Measurements from ENCODE around the gene VCAM1. TPM values are rescaled to one million over a fixed set of nuclear protein-coding genes. Genes with fewer than 3 reads are reported as not detected.
A peak's percentile ranks its signal among the peaks of the same experiment; 100 is the strongest.
"Not testable (repeated sequence)": the region's sequence is repeated elsewhere in the genome, so short reads cannot be mapped to it uniquely, and the experiment has no call there.

The VCAM1 gene
- total RNA-seq, 1 donor from 2014 or later = 37.6 TPM

DNA sequence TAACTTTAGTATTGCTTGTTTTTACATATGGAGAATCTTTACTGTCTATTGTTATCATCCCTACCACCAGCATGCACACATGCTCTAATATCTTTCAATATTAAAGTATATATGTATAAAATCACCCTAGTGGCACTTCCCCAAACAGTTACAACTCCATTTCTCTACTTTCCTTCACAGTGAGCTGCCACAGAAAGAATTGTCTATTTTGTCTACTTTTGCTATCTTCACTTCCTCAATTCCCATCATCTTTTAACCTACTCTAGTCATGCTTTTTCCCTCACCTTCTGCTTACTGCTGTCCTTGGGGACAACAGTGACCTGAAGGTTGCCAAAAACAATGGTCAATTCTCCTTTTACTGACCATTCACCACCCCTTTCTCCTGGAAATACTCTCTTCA is 59.2 kb downstream of the VCAM1 start:
- no peak for DNase-seq (ENCODE audit: low spot score)

DNA sequence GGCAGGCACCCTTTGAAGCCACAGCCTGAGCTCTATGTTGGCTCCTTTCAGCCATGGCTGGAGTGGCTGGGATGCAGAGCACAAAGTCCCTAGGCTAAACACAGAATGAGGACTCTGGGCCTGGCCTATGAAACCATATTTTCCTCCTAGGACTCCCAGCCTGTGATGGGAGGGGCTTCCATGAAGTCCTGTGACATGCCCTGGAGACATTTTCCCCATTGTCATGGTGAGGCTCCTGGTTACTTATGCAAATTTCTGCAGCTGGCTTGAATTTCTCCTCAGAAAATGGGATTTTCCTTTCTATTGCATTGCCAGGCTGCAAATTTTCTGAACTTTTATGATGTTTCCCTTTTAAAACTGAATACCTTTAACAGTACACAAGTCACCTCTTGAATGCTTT is 61.3 kb downstream of the VCAM1 start:
- no peak for DNase-seq (ENCODE audit: low spot score)

GRCh38 chr1:100781728-100782127 is 62.2 kb downstream of the VCAM1 start:
- not testable (repeated sequence) for DNase-seq (ENCODE audit: low spot score)

DNA sequence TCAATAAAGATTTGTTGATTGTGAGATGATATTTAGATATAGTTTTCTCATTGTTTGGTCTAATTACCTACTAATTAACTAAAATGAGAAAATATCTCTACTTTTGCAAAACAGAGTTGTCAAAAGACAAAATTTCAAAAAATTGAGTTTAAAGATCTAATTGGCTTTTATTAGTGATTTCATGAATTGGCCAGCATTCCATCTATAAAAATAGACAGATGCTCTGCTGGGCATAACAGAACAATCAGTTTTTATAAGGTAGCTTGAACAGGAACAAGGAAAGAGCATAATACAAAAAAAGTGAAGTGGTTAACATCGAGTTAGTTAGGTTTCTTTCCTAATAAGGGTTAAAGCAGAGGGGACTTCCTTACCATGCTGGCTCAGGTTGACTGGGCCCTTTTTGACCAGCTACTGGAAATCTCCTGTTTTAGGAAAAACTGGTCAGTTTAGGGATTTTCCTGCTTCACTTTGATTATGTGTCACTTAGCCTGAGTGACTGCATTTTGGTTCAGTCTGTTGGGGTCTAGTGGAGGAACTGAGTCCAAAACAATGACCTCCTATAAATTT is 63.0 kb downstream of the VCAM1 start:
- no peak for DNase-seq (ENCODE audit: low spot score)

DNA sequence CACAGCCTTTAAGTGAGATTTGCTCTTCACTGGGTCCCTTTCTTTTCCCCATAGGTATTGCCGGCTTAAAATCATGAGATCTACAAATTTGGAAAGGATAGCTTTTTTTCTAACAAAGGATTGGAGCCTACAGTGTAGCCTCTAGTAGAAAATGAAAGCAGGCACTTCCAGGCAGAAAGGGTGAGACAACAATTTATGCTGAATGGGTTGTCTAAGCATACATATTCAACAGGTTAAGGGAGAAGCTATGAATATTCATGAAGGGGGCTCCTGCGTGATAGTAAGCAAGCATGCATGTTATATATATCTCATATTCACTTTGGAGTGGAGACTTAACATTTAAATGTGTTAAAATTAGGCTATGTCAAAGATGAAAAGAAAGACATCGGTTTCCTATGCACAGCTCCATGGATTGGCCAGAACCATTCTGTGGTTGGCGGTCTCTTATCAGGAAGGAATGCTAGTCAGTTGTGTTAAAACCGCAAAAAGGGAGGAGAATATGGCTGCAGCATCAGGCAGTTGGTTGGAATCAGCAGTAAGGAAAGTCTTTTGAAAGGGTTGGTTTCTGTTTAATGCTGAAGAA is 66.0 kb downstream of the VCAM1 start:
- peak; percentile 70 for DNase-seq (ENCODE audit: low spot score)

DNA sequence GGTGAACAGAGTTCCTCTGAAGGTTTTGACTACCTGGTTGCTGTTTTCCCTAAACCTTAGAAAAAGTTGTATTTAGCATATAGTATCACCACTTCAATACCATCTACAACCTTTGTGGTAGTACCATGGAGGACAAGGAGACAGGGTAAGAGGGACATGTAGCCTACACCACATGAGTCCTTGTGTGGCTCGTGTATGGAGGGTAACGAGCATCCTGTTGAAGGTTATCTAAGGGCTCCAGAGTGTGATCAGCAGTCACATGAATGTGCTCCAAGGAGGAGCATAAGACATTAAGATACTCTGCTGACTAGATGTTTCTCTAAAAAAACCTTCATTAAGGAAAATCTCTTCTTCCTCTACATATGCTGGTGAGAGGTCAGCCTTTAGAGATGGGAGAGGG is 67.3 kb downstream of the VCAM1 start:
- DNase-seq (ENCODE audit: low spot score) = no peak

Other genes starting within 250 kb of the VCAM1 start
- gene GPR88, start 181.6 kb upstream of the VCAM1 start, total RNA-seq (ENCODE audit: insufficient read depth, low replicate concordance) = 0.96 TPM
- gene EXTL2, start 175.1 kb downstream of the VCAM1 start, total RNA-seq (ENCODE audit: insufficient read depth, low replicate concordance) = 16.4 TPM
- gene SLC30A7, start 176.3 kb downstream of the VCAM1 start, total RNA-seq (ENCODE audit: insufficient read depth, low replicate concordance) = 36.8 TPM

Data from umbilical cord (tissue), 2 donors.